OCI-LY1 (cell line): ENCODE results near the gene WIPF2.
A peak's percentile ranks its signal among the peaks of the same experiment; 100 is the strongest.

Experiments used
- H2AFZ ChIP-seq: fragments of 200-600 bp; sonication (generic), shearing (Covaris generic); 2 replicates; pipeline ENCODE4 v1.6.0; 2014; ENCODE audit warnings: antibody characterized with exemption, mild to moderate bottlenecking, low read length
- H3F3A ChIP-seq: fragments of 200-600 bp; sonication (generic), shearing (Covaris generic); 2 replicates; pipeline ENCODE4 v1.6.0; 2014; ENCODE audit warnings: mild to moderate bottlenecking, antibody characterized with exemption, low read length, moderate library complexity; ENCODE audit not compliant: insufficient read depth
- H3K27ac ChIP-seq: fragments of 200-600 bp; sonication (generic); 2 replicates; pipeline ENCODE4 v1.5.1; 2014; ENCODE audit warnings: low read length, mixed run types, mild to moderate bottlenecking, low read depth; ENCODE audit not compliant: poor library complexity, severe bottlenecking
- H3K27me3 ChIP-seq: fragments of 200-600 bp; sonication (generic); 2 replicates; pipeline ENCODE4 v1.6.0; 2014; ENCODE audit warnings: antibody characterized with exemption, mild to moderate bottlenecking, low read length, moderate library complexity; ENCODE audit not compliant: insufficient read depth
- H3K36me3 ChIP-seq: fragments of 200-600 bp; sonication (generic); 2 replicates; pipeline ENCODE4 v1.6.1; 2014; ENCODE audit warnings: mild to moderate bottlenecking, antibody characterized with exemption, low read length, moderate library complexity, mixed read lengths; ENCODE audit not compliant: insufficient read depth
- H3K4me1 ChIP-seq: fragments of 200-600 bp; sonication (generic); 2 replicates; pipeline ENCODE4 v1.5.1; 2014; ENCODE audit warnings: mild to moderate bottlenecking, low read length, moderate library complexity; ENCODE audit not compliant: insufficient read depth, severe bottlenecking
- H3K4me2 ChIP-seq: fragments of 200-600 bp; sonication (generic), shearing (Covaris generic); 2 replicates; pipeline ENCODE4 v1.6.1; 2014; ENCODE audit warnings: low read length
- H3K4me3 ChIP-seq: fragments of 200-600 bp; sonication (generic); 2 replicates; pipeline ENCODE4 v1.5.1; 2014; ENCODE audit warnings: low read length, low read depth, mild to moderate bottlenecking, mixed read lengths; ENCODE audit not compliant: poor library complexity, severe bottlenecking
- H3K79me2 ChIP-seq: fragments of 200-600 bp; shearing (Covaris generic); 2 replicates; pipeline ENCODE4 v1.6.1; 2016; ENCODE audit warnings: mixed run types, low read length, mixed read lengths; ENCODE audit not compliant: insufficient read depth
- H3K9ac ChIP-seq: fragments of 200-600 bp; sonication (generic), shearing (Covaris generic); 2 replicates; pipeline ENCODE4 v1.6.1; 2014; ENCODE audit warnings: mild to moderate bottlenecking, low read length, mixed read lengths
- H3K9me2 ChIP-seq: fragments of 200-600 bp; sonication (generic), shearing (Covaris generic); 2 replicates; pipeline ENCODE4 v1.6.1; 2014; ENCODE audit warnings: low read depth, mild to moderate bottlenecking, low read length, mixed read lengths
- H3K9me3 ChIP-seq: fragments of 200-600 bp; shearing (Covaris generic); 2 replicates; pipeline ENCODE4 v1.6.1; 2014; ENCODE audit warnings: low read length, mixed read lengths
- H4K20me1 ChIP-seq: fragments of 200-600 bp; sonication (generic), shearing (Covaris generic); 2 replicates; pipeline ENCODE4 v1.6.0; 2016; ENCODE audit warnings: mild to moderate bottlenecking, low read length; ENCODE audit not compliant: insufficient read depth
- CTCF ChIP-seq: fragments of 200-600 bp; sonication (generic), shearing (Covaris generic); IDR thresholded peaks from 2 replicates; pipeline ENCODE4 v1.5.1; 2017; ENCODE audit warnings: mild to moderate bottlenecking, antibody characterized with exemption, low read length, moderate library complexity, mixed read lengths
- EZH2 ChIP-seq: fragments of 200-600 bp; sonication (generic), shearing (Covaris generic); IDR thresholded peaks from 2 replicates; pipeline ENCODE4 v1.8.0; 2017; ENCODE audit warnings: borderline replicate concordance, mixed run types, mild to moderate bottlenecking, antibody characterized with exemption, low read length, moderate library complexity, mixed read lengths

Gene WIPF2

GRCh38 chr17:40309031-40309948 lies 90.2 kb downstream of the WIPF2 start, which contains the start of gene RARA:
RARA (plus strand) TSS chr17:40309180; CDS start chr17:40331219, 22,039 bp downstream.
- Histone ChIP-seq H3K9me2 (no peaks in the 10 kb centered on the region), H3K27me3 (no peaks in the 10 kb centered on the region), H3K4me1 (peaks cover 20% of the 10 kb centered on the region), H3K9me3 (no peaks in the 10 kb centered on the region), H3K4me2 (peak within 1 kb of the TSS; percentile 27), H4K20me1 (no peaks in the 10 kb centered on the region), H3K27ac (no peak within 1 kb of the TSS), H3K36me3 (peaks cover 15% of the 10 kb centered on the region), H3K4me3 (no peak within 1 kb of the TSS), H3F3A (no peaks in the 10 kb centered on the region), H2AFZ (no peak within 1 kb of the TSS), H3K79me2 (no peaks in the 10 kb centered on the region), H3K9ac (no peak within 1 kb of the TSS)
- TF ChIP-seq EZH2 (no peak), CTCF (no peak)

DNA sequence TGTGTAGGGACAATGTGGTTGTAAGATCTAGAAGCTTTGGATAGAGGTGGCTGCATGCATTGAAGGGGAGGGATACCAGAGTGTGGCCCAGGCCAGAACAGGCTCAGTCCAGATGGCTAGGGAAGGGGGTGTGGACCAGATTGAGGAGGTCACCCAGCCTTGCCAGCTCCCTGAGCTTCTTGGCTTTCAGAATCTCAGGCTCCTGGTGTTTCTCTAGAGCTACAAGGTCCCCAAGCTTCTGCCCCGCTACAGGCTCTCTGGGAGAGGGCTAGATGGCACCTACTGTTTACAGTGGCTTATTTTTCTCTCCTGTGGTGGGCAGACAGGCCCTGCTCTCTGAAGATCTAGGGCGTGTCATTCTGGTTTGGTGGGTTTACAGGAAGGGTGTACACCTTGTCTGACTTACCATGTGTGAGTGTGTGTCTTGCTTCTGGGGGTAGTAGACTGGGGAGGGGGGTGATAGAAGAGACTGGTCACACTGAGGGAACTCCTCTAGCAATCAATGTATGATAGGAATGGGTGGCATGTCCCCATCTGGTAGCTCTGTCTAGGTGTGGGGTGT lies 90.9 kb downstream of the WIPF2 start:
- peaks cover 23% of the 10 kb centered on the region for H3K4me1 ChIP-seq
- no peaks in the 10 kb centered on the region for H3K79me2 ChIP-seq
- no peaks in the 10 kb centered on the region for H4K20me1 ChIP-seq
- no peak overlapping the region for H2AFZ ChIP-seq
- H3K27ac ChIP-seq: no peak overlapping the region
- H3K9me3 ChIP-seq: no peaks in the 10 kb centered on the region
- no peak overlapping the region for H3K4me2 ChIP-seq
- no peak overlapping the region for H3K4me3 ChIP-seq
- H3K36me3 ChIP-seq: 0 out of 2 replicates have a peak, but pooled peaks cover 10% of the 10 kb centered on the region
- H3K9me2 ChIP-seq: no peaks in the 10 kb centered on the region
- no peak overlapping the region for H3K9ac ChIP-seq
- no peak for TF ChIP-seq CTCF
- no peak for TF ChIP-seq EZH2
- H3K27me3 ChIP-seq: no peaks in the 10 kb centered on the region
- H3F3A ChIP-seq: no peaks in the 10 kb centered on the region

- TF ChIP-seq EZH2 (no peak), CTCF (no peak)
- Histone ChIP-seq H4K20me1 (no peaks in the 10 kb centered on the region), H3K36me3 (0 out of 2 replicates have a peak, but pooled peaks cover 5% of the 10 kb centered on the region), H3K9me2 (no peaks in the 10 kb centered on the region), H3K9ac (no peak overlapping the region), H3K27ac (no peak overlapping the region), H3F3A (no peaks in the 10 kb centered on the region), H3K4me3 (no peak overlapping the region), H3K9me3 (no peaks in the 10 kb centered on the region), H2AFZ (no peak overlapping the region), H3K79me2 (no peaks in the 10 kb centered on the region), H3K4me1 (peaks cover 23% of the 10 kb centered on the region), H3K4me2 (no peak overlapping the region), H3K27me3 (no peaks in the 10 kb centered on the region)
Observed at GRCh38 chr17:40310882-40311391, 91.8 kb downstream of the WIPF2 start.
